Fibroblast of upper back skin (primary cell): ENCODE results near the gene FKBP8.

ENCODE experiments used
- DNase-seq: peaks from one replicate; pipeline ENCODE4 v3.0.0-alpha.2; 2013

Gene FKBP8

DNA sequence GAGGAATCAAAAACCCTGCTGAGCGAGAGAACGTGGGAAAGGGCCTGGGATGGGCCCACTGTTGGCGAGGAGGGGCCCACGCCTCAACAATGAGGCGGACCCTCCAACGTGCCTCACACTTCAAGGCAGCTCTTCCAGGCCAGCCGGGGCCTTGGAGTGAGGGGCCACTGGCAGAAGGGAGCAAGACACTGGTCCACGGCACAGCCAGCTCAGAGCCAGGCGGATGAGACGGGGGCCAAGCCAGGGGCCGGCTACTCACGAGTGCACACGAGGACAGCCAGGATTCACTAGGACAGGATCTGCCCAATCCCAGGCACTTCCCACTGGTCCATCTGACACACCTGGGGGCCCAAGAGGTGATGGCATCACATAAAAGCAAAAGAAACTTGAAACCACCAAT is 42.0 kb downstream of the FKBP8 start:
- DNase-seq: no peak

DNA sequence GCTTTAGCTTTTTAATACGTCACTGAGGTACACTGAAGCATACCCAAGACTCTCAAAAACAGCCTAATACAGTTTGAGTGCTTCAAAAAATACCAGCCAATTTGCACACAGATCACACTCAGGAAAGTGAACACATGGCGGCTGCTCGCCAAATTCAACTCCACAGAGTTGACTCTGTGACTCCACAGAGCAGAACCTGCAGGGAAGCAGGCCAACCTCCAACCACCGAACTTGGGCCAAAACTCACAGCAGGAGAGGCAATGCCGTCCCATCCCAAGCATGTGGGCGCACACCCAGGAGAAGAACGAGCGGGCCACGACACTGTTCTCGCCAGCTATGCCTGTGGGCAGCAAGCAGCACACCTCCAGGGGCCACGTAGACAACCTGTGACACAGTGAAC is 42.6 kb downstream of the FKBP8 start:
- DNase-seq: no peak

DNA sequence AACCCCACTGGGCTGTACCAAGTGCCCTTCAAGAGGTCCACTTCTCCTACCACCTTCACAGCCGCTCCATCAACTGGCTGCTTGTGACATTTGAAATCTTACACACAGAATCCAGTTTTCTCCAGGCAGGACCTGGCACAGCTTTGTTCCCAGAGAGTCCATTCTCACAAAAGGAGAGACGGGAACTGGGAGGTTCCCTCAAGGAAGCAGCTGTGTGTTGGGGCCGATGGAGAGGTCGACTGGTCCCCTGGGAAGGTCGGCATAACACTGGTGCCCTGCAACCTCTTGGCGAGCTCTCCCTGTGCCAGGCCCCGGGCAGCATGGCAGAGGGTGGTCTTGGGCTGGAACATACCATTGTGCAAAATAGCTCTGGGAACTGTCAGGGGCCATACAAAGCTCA is 43.0 kb downstream of the FKBP8 start:
- no peak for DNase-seq

DNA sequence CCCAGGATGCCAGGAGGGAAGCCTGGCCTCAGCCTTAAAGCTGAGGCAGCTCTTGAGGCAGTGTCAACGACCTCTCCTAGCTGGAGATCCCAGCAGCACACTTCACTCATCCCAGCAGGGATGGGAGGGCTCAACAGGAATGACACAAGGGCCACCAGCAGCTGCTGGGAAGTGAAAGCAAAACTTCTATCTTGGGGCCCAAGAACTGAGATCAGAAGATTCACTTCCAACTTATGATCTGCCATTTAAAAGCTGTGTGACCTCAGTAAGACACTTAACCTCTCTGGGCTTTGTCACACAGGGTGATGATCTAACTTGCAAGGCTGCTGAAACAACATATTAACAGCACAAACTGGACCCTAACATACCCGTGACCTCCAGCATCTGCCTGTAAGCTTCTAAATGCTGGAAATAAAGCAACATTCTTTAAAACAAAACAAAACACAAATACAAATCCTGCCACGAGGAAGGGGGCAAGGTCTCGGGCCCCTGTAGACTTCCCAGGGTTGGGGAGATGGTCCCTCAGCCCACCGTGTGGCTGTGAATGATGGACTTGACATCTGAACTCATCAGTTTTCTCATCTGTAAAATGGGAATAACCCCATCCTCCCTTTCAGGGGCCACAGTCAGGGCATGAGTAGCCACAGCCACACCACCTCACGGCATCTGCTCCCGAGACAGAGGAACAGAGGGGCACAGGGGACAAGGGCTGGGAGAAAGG is 44.2 kb downstream of the FKBP8 start:
- DNase-seq: no peak

DNA sequence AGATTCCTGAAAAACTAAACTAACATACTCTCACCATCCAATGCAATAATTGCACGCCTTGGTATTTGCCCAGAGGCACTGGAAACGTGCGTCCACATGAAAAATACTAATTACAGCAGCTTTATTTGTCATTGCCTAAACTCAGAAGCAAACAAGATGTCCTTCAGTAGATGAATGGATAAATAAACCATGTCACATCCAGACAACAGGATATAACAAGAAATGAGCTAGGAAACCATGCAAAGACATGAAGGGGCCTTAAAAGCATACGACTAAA is 46.5 kb downstream of the FKBP8 start:
- DNase-seq: no peak

DNA sequence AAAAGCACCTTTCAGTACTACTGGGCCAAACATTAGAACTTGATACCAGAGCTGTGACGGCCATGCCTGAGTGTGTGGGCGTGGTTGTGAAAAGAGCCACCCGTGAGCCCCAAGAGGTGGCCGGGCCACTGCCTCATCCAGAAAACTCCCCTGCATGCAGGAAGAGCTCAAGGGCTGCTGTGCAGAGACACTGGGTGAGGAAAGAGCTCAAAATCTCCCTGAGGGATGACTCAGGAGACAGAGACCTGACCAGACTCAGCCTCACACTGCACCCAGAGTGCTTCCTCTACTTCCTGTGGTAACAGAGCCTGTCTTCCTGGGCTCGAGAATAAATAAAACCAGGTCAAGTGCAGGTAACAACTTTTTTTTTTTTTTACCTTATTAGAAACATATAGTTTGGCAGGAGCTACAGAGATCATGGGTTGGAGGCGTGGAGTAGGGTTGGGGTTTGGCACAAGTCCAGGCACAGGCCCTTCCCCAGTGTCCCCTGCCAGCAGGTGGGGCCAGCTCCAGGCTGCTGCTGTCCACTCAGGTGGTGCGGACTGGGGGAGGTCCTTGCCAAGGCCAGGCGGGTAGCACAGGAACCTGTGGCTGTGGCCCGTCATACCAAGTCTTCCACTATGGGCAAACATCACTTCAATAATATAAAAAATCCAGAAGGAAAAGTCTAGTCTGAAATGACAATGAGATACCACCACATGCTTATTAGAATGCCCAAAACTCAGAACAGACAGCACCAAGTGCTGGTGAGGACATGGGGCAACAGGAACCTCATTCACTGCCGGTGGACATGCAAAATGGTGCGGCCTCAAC is 47.0 kb downstream of the FKBP8 start:
- DNase-seq: peak; percentile 57

DNA sequence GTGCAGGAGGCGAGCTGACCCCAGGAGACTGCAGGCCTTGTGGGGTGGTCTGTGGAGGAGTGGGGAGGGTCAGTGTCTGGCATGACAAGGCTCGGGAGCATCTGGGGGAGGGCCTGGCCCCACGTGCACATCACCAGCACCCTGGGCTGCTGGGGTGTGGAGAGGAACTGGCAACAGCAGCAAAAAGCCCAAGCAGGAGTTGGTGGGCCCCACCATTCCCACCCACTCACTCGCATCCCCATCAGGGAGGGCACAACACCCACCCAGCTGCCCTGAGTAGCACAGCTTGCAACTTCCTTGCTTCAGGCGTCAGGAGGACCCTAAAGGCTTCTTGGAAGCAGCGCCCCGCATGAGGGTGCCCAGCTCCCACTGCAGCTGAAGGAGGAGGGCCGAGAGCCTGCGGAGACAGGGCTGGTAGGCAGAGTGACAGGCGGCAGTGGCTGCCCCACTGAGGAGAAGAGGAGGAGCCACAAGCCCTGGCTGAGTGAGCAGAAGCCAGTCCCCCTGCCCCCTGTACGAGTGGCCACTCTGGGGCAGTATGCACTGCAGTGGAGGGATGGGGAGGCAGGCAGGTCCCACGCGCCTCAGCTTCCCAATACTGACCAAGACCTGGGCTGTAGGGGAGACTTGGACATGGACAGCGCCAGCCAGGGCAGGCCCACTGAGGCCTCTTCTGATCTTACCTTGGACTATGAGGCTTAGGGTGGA is 48.0 kb downstream of the FKBP8 start:
- no peak for DNase-seq

DNA sequence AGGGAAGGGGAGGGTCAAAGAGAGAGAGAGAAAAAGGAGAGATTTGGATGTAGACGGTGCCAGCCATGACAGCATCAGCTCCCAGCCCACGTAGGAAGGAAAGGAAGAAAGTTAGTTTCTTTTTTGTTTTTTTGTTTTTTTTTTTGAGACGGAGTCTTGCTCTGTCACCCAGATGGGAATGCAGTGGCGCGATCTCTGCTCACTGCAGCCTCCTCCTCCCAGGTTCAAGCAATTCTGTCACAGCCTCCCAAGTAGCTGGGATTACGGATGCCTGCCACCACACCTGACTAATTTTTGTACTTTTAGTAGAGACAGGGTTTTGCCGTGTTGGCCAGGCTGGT is 49.1 kb downstream of the FKBP8 start:
- peak; percentile 9 for DNase-seq

DNA sequence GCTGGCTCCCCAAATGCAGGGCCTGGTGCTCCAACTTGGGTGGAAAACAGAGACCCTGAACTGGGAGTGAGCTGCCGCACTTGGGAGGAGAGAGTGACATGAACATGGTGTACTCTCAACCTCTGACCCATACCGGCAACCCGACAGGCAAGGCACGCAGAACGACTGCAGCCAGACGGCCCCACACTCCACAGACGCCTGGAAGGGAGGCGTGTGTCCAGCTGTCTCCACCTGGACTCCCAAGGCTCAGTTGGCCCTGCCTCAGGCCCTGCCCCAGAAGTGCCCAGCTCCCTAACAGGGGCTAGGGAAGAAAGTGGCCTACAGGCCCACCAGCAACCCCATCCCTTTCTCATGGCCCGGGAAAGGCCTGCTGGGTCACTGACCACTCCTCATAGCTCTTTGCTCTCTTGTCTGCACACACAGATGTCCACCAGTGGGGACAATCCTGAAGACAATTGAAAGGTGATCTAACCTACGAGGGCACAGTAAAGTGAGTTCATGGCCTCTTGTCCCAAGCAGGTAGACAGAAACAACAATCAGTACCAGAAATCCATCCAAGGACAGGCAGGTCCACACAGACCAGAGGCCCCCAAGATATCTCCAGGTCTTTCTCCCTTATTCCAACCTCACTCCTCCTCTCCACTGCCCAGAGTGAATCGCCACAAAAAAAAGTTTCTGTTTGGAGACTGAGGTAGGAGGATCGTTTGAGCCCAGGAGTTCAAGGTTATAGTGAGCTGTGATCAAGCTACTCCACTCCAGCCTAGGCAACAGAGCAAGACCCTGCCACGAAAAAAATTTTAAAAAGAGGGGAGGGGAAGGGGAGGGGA is 49.7 kb downstream of the FKBP8 start:
- no peak for DNase-seq

DNA sequence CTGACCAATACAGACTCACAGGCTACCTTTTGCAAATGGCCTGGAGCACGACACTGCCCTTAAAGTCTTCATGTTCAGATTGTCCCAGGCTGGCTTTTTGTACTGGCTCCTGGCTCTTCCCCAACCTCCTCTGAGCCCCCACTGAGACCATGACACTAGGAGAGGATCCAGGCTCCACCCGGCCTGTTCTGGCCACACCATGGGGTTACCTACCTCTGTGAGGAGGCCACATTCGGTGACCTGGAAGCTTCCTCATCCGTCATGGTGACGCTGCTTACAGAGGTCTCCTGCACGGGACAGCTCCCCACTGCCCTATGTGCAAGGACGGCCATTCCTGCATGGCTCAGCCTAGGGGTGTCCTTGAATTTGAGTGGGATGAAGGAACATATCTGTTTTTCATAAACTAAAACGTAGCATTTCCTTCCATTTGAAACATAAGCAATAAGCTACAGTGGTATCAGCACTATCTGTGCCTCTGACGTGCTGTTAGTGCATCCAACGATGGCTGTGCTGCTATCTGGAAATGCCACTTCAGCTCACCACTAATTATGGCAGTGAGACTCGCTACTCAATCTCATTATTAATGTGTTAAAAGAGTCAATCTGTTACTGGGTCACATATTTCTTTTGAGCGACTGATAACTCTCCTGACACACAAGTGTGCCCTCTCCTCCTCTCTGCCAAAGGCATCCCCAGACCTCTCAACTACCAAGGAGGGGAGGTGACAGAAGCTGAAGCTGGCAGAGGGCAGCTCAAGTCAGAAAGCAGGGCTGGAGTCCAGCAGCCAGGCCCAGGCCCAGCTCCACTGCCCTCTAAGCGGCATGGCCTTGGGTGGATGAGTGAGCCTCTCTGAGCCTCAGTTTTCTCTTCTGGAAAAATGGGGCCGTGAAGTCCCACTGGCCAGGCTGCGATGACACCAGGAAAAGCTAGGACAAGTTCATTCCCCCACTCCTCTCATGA is 51.1 kb downstream of the FKBP8 start:
- no peak for DNase-seq

DNA sequence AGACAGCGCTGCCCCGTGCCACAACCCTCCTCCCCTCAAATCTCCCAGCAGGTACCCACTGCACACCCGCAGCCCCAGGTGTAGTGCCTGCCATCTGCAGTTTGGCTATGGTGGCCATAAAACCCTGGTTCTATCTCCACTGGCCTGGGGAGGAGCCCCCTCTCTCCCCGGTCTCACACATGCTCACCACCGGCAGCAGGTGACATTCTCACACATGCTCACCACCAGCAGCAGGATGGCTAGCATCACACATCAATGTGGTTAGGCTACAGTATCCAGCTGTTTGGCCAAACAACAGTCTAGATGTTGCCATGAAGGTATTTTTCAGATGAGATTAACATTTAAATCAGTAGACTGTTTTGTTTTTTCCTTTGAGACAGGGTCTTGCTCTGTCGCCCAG is 52.6 kb downstream of the FKBP8 start:
- no peak for DNase-seq

DNA sequence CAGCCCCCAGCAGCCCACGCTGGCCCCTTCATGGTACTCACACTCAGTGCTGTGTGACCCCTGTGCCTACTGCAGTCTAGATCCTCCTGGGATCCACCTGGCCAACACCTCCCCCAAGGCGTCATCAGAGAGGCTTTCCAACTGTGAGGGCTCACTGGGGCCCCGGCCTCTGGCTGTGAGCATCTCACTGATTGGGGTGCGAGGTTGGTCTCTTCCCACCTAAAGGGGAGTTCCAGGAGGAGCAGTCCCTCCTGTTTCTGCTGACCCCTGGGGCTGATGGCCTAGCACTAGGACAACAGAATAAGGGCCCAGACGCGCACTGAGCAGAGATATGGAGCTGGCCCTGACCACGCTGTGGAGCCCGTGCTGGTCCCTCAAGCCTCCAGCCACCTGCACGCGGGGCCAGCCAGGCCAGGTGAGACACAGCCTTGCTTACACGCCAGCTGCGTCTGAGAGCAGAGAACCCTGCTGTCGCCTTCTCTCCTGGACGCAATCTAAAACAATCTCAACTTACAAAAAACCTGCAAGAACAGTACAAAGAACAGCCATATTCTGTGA is 53.7 kb downstream of the FKBP8 start:
- no peak for DNase-seq

DNA sequence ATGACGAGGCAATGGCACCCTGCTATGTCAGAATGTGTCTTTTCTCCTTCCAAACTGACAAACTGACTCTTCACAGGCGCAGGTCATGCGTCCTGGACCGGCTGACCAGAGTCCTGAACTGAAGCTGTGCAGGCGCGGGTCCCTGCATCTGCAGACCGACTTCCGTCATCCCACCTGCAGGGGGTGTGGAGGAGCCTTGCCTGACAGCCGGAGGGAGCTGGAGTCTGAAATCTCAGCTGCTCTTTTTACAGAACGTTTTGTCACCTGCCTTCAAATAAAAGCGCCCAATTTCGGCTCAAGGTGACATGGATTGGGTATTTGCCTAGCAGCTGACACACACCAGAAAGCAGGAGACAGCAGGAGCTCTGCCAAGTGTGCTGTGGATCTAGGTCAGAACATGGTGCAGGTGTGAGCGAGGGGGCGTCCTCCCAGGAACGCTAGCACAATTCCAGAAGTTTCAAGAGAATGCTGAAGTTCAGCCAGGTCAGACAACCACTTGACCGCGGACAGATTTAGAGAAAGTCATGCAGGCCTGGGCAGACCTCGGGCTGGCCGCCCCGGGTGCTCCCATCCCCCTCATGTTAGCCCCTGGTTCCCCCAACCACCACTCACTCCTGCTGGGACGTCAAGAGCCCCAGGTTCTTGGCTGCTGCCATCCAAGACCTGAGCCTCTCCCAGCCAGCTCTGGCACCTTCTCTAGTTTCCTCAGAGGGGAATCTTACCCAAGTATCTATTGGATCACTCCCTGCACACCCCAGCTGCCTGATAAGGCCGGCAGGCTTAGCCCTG is 54.3 kb downstream of the FKBP8 start:
- DNase-seq: no peak

DNA sequence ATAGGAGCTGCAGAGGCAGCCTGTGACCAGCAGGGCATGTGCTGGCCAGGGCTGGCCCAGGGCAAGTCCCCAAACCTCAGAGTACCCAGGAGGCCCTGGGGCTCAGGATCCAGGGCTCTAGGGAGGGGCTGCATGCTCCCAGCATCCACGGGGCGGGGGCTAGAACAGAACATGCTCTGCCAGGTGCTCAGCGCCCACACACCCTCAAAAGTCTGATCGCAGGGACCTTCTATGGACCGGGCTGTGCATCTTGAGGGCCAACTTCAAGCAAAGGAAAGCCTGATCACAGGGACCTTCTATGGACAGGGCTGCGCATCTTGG is 55.0 kb downstream of the FKBP8 start:
- no peak for DNase-seq

DNA sequence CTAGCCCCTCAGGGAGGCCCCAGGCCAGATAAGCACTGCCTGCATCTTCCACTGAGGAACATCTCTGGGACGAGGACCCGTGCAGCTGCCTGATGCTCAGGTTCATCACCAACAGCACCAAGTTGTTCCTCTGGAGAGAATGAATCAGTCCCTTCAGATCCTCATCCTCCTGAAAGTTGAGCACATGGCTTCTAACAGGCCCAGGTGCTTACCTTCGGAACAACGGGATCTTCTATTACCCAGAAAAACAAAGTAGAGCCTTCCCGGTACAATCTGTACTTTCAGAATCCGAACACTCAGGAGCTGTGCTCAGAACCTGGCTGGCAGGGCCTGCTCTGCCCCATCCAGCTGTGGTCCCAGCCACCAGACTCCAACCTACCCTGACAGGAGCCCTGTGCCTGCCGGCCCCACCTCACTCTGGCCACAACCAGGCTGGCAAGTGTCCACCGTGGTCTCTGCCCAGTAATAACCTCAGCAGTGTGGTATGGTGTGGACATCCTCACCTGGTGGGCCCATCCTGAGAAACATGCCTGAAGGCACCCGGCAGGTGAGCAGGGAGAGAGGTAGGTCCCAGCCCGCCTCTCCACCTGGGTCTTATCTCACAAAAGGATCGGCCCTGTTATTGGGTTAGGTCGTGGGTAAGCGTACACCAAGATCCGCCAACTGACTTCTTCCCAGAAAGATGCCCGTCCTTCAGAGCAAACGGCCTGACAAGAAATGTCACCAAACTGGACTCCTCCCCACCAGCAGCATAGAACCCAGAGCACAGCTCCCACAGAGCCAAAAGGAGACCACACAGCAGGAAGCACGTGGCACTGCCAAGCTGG is 55.6 kb downstream of the FKBP8 start:
- DNase-seq: no peak

DNA sequence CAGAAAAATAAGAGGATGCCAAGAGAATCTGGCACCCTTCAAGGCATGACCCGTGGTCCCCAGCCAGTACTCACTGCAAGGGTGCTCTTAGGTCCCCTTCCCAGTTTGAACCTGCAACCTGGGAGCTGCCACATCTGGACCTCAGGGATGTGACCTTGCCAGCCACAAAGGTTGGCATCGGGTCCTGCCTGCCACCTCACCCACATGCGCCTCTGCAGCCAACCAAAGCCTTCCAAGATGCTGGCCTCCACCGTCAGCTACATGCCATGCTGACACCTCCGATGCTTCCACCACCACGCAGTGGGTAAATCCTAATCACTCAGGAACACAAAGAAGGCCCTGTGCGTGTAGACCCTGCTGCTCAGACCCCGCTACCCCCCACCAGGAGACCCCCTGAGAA is 56.6 kb downstream of the FKBP8 start:
- no peak for DNase-seq

DNA sequence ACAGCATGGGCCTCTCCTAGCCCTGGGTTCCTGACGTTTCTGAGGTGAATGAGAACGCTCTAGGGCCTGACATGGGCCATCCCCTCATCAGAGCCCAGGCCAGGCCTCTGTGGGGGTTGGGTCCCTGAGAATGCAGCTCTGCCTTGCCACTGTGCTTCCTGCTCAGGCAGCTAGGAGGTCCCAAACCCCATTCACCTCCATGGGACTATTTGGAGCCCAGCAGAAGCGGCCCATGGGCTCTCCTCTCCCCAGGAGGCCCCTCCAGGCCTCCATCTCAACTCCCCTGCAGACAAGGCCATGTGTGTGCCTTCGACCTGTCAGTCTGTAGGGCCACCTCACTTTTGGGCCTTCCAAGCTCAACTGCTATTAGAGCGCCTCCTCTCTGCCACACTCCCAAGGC is 58.4 kb downstream of the FKBP8 start:
- no peak for DNase-seq

DNA sequence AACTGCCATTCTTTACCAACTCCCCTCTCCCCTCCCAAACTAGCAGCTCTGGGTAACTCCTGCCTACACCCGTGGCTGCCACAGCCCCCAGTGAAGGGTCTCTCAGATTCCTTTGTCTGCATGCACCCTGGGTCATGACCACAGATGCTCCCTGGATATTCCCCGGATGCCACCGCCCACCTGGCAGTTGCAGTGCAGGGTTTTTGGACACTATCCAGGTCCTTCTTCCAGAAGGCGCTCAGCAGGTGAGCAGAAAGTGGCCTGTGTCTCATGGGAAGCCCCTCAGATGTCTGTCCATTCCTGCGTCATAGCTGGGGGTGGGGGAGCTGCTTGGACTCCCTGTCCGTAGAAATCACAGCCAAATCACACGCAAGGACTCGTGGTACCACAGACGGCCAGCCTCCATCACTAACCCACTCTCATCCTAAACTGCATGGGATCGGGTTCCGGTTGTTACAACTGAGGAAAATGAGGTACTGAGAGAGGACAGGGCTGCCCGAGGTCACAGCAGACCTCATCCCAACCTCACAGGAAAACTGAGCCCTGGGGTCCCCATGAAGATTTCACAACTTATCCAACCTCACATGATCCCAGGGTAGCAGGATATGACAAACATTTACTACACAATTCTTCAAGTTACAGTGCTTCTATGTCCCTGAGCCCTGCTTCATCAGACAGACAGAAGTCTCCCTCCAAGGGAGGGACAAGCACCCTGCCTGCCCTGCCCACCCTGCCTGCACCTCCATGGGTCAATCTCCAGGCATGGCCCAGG is 60.1 kb downstream of the FKBP8 start:
- no peak for DNase-seq
